ENCODE measurements around the gene PIK3R1. TPM values are rescaled to one million over a fixed set of nuclear protein-coding genes. Genes with fewer than 3 reads are reported as not detected.

PIK3R1 gene
- total RNA-seq, 1 experiment from 2014 or later, result 11.3 TPM

DNA sequence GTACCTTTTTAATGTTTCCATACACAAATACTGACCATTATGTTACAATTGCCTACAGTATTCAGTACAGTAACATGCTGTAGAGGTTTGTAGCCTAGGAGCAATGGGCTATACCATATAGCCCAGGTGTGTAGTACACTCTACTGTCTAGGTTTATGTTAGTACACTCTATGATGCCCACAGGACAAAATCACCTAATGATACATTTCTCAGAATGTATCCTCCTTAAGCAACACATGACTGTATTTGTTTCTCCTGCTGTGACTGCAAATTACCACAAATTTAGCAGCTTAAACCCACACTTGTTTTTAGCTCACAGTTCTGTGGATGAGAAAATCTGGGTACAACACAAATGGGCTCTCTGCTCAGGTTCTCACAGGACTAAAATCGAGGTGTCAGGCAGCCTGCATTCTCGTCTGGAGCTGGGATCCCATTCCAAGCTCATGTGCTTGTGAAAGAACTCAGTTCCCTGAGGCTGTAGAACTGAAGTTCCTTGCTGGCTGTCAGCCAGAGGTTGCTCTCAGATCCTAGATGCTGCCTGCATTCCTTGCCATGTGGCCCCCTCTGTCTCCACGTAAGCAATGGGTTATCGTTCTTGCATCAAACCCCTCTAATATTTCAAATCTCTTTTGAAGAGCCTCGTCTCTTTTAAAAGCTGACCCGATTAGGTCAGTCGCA, 38.6 kb upstream of the PIK3R1 start:
- Histone ChIP-seq H2BK15ac (ENCODE audit: low read depth, low read length) (no peak overlapping the region), H3K9me3 (ENCODE audit: control insufficient read depth, low read depth, low read length) (no peaks in the 10 kb centered on the region), H3K4ac (ENCODE audit: low read depth, low read length) (no peak overlapping the region), H3T11ph (ENCODE audit: low read length) (no peak overlapping the region), H3K56ac (ENCODE audit: insufficient read length, low read depth, low read length) (no peak overlapping the region), H4K91ac (ENCODE audit: insufficient read length, low read depth, low read length) (no peak overlapping the region), H3K79me2 (ENCODE audit: insufficient read depth, low read length) (no peaks in the 10 kb centered on the region), H3K27ac (ENCODE audit: insufficient read length, low read depth, low read length) (no peak overlapping the region), H4K5ac (ENCODE audit: insufficient read length, low read depth, low read length) (no peak overlapping the region), H3K27me3 (ENCODE audit: insufficient read depth, low read length) (no peaks in the 10 kb centered on the region; the same call in 1 of the 2 replicates), H3K14ac (ENCODE audit: insufficient read depth, low read length) (no peak overlapping the region), H2BK12ac (ENCODE audit: insufficient read length, low read depth, low read length) (no peak overlapping the region), H2AK5ac (ENCODE audit: insufficient read length, low read length) (no peak overlapping the region), H3K23me2 (ENCODE audit: insufficient read length, low read depth, low read length, poor library complexity, severe bottlenecking) (no peaks in the 10 kb centered on the region), H2BK5ac (ENCODE audit: insufficient read length, low read length) (no peak overlapping the region), H3K4me1 (ENCODE audit: insufficient read depth, low read length) (no peaks in the 10 kb centered on the region), H3K18ac (ENCODE audit: insufficient read length, low read depth, low read length) (no peak overlapping the region), H2BK20ac (ENCODE audit: low read depth, low read length, poor library complexity, severe bottlenecking) (no peak overlapping the region), H3K79me1 (ENCODE audit: insufficient read depth, low read depth, low read length, poor library complexity, severe bottlenecking) (no peaks in the 10 kb centered on the region), H3K4me2 (ENCODE audit: insufficient read depth, insufficient read length, low read length) (no peak overlapping the region), H4K8ac (replicated peaks; ENCODE audit: insufficient read length, low read depth, low read length) (no peak overlapping the region), H2BK120ac (ENCODE audit: low read depth, low read length, poor library complexity, severe bottlenecking) (no peak overlapping the region), H3K23ac (ENCODE audit: insufficient read length, low read depth, low read length) (no peak overlapping the region), H2AFZ (ENCODE audit: low read length) (no peak overlapping the region), H4K20me1 (ENCODE audit: control insufficient read depth, insufficient read depth, insufficient read length) (no peaks in the 10 kb centered on the region), H3K9ac (ENCODE audit: extremely low read depth, insufficient read length, low read length) (no peak overlapping the region)
- H3K36me3 Mint-ChIP-seq (ENCODE audit: insufficient read depth in 1 of 3, low read depth in 3 of 3), result no peaks in the 10 kb centered on the region; a peak in 1 of 7 replicates
- WGBS (ENCODE audit: extremely low coverage, insufficient read length, low lambda C conversion rate), result no CpG with 5 or more reads among the region's 7 CpGs
- no peak overlapping the region for H3K4me3 Mint-ChIP-seq
- no peak overlapping the region for H3K27ac Mint-ChIP-seq
- no peaks in the 10 kb centered on the region for H3K4me1 Mint-ChIP-seq
- H3K9me3 Mint-ChIP-seq, result no peaks in the 10 kb centered on the region; a peak in 1 of 5 replicates
- DNase-seq, result no peak
- no peak for TF ChIP-seq CTCF (conservative IDR thresholded peaks at IDR 0.05)
- H3K27me3 Mint-ChIP-seq (ENCODE audit: low read depth), result peaks cover 2% of the 10 kb centered on the region; the same call in 1 of the 2 replicates

Data from H9 (cell line).